CD4-positive, alpha-beta T cell treated with Interleukin-15 for 4 hours (primary cell): ENCODE data around the gene TBXT.

Source experiments
- DNase-seq: peaks from one replicate; pipeline ENCODE4 v3.0.0-alpha.2; 2020; ENCODE audit warnings: low spot score

TBXT gene

GRCh38 chr6:166112580-166112979 is 55.1 kb downstream of the TBXT start:
- no peak for DNase-seq

GRCh38 chr6:166109608-166110007 is 58.0 kb downstream of the TBXT start:
- no peak for DNase-seq
